Measurements from ENCODE around the gene KLHL26. TPM values are rescaled to one million over a fixed set of nuclear protein-coding genes. Genes with fewer than 3 reads are reported as not detected.

KLHL26 gene
- total and polyA plus RNA-seq, 2 of the 13 experiments (the other 11 are each of a cell fraction or from before 2014, with no cell fraction given) = 1.5 to 1.7 TPM

DNA sequence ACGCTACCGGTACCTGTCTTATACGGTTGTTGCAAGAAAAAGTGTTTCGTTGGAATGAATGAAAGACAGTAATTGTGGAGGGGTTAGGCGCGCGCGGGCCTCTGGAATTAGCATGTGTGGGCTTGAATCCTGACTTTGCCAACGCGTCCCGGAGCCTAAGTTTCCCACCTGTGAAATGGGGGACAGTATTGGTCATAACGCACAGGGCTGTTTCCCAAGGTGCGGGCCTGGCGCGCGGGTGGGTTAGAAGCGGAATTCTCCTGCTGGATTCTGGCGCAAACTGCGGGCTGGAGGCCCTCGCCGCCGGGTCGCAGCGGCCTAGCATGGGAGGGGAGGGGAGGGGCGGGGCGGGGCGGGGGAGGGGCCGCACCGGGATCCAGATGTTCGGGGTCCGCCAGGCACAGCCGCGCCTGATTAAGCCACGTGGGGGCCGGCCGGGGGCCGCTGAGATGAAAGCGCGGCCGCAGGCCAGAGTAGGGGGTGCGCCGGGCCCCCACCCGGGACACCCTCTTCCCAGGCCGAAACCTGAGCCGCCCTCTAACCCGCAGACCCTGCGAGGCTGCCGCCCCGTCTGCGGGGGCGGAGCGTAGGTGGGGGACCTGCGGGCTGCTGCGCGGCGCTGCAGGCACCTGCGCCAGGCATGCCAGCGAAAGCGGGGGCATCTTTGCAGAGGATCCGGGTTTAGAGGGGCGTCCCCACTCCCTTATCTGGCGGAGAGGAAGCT is 25.3 kb upstream of the KLHL26 start (continued):
- TF ChIP-seq, protein P1, sequence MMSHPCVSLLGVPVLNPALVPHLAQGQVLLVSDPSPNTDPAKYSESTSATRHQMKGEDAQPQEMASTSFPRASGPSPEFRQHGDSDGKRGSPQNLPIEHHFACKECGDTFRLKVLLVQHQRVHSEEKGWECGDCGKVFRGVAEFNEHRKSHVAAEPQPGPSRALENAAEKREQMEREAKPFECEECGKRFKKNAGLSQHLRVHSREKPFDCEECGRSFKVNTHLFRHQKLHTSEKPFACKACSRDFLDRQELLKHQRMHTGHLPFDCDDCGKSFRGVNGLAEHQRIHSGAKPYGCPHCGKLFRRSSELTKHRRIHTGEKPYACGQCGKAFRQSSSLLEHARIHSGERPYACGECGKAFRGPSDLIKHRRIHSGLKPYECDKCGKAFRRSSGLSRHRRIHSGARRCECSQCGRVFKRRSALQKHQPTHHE (CRISPR knock-in tag; IDR thresholded peaks at IDR 0.05; ENCODE audit: borderline replicate concordance) = no peak
- TF ChIP-seq ZNF335 (CRISPR knock-in tag; IDR thresholded peaks at IDR 0.05) (no peak), TBL1XR1 (IDR thresholded peaks at IDR 0.05; ENCODE audit: borderline replicate concordance, low read length, partially characterized antibody) (no peak), MTF1 (CRISPR knock-in tag; IDR thresholded peaks at IDR 0.05) (no peak), KDM5A (IDR thresholded peaks at IDR 0.05; ENCODE audit: borderline replicate concordance, low read length) (no peak), POLR2A (IDR thresholded peaks at IDR 0.05; ENCODE audit: insufficient read depth in 1 of 2, low read depth in 2 of 2, low read length in 2 of 2) (peak in 1 of 2 experiments; percentile 21; a peak in 1 of 4 replicates), ZNF572 (CRISPR knock-in tag; IDR thresholded peaks at IDR 0.05) (no peak), ZBTB42 (CRISPR knock-in tag; IDR thresholded peaks at IDR 0.05) (peak; percentile 99), PRPF4 (IDR thresholded peaks at IDR 0.05; ENCODE audit: low read depth, low read length, poor library complexity, severe bottlenecking) (no peak), YY1 (IDR thresholded peaks at IDR 0.05; ENCODE audit: insufficient read depth, insufficient replicate concordance, low read depth, low read length) (no peak), KAT8 (CRISPR knock-in tag; IDR thresholded peaks at IDR 0.05) (0 out of 2 replicates have a peak, but pooled peaks have one; percentile 8), GABPB1 (CRISPR knock-in tag; IDR thresholded peaks at IDR 0.05) (peak; percentile 68), SMC3 (IDR thresholded peaks at IDR 0.05; ENCODE audit: low read length) (no peak), NFATC3 (CRISPR knock-in tag; IDR thresholded peaks at IDR 0.05) (no peak), KLF12 (CRISPR knock-in tag; IDR thresholded peaks at IDR 0.05; ENCODE audit: borderline replicate concordance) (no peak), ZNF607 (CRISPR knock-in tag; IDR thresholded peaks at IDR 0.05; ENCODE audit: borderline replicate concordance) (no peak), HDAC2 (CRISPR knock-in tag; IDR thresholded peaks at IDR 0.05) (no peak), ZNF703 (CRISPR knock-in tag; IDR thresholded peaks at IDR 0.05; ENCODE audit: borderline replicate concordance) (no peak), ZNF230 (CRISPR knock-in tag; IDR thresholded peaks at IDR 0.05) (no peak), ZNF20 (CRISPR knock-in tag; IDR thresholded peaks at IDR 0.05) (no peak), ZNF317 (CRISPR knock-in tag; IDR thresholded peaks at IDR 0.05) (no peak)
- TF ChIP-seq, protein P2, sequence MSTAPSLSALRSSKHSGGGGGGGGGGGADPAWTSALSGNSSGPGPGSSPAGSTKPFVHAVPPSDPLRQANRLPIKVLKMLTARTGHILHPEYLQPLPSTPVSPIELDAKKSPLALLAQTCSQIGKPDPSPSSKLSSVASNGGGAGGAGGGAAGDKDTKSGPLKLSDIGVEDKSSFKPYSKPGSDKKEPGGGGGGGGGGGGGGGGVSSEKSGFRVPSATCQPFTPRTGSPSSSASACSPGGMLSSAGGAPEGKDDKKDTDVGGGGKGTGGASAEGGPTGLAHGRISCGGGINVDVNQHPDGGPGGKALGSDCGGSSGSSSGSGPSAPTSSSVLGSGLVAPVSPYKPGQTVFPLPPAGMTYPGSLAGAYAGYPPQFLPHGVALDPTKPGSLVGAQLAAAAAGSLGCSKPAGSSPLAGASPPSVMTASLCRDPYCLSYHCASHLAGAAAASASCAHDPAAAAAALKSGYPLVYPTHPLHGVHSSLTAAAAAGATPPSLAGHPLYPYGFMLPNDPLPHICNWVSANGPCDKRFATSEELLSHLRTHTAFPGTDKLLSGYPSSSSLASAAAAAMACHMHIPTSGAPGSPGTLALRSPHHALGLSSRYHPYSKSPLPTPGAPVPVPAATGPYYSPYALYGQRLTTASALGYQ (CRISPR knock-in tag; IDR thresholded peaks at IDR 0.05) = no peak; the same call in 1 of the 2 replicates
- TF ChIP-seq, protein P3, sequence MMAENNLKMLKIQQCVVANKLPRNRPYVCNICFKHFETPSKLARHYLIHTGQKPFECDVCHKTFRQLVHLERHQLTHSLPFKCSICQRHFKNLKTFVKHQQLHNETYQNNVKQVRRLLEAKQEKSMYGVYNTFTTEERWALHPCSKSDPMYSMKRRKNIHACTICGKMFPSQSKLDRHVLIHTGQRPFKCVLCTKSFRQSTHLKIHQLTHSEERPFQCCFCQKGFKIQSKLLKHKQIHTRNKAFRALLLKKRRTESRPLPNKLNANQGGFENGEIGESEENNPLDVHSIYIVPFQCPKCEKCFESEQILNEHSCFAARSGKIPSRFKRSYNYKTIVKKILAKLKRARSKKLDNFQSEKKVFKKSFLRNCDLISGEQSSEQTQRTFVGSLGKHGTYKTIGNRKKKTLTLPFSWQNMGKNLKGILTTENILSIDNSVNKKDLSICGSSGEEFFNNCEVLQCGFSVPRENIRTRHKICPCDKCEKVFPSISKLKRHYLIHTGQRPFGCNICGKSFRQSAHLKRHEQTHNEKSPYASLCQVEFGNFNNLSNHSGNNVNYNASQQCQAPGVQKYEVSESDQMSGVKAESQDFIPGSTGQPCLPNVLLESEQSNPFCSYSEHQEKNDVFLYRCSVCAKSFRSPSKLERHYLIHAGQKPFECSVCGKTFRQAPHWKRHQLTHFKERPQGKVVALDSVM (CRISPR knock-in tag; IDR thresholded peaks at IDR 0.05) = 0 out of 2 replicates have a peak, but pooled peaks have one; percentile 11
- TF ChIP-seq, protein P4, sequence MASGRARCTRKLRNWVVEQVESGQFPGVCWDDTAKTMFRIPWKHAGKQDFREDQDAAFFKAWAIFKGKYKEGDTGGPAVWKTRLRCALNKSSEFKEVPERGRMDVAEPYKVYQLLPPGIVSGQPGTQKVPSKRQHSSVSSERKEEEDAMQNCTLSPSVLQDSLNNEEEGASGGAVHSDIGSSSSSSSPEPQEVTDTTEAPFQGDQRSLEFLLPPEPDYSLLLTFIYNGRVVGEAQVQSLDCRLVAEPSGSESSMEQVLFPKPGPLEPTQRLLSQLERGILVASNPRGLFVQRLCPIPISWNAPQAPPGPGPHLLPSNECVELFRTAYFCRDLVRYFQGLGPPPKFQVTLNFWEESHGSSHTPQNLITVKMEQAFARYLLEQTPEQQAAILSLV (CRISPR knock-in tag; IDR thresholded peaks at IDR 0.05; ENCODE audit: borderline replicate concordance) = no peak
- TF ChIP-seq, protein P5, sequence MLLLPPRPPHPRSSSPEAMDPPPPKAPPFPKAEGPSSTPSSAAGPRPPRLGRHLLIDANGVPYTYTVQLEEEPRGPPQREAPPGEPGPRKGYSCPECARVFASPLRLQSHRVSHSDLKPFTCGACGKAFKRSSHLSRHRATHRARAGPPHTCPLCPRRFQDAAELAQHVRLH (CRISPR knock-in tag; IDR thresholded peaks at IDR 0.05; ENCODE audit: borderline replicate concordance, low read depth) = no peak
